ENCODE measurements around the gene GAST. TPM values are rescaled to one million over a fixed set of nuclear protein-coding genes. Genes with fewer than 3 reads are reported as not detected.
A peak's percentile ranks its signal among the peaks of the same experiment; 100 is the strongest.

GAST gene
- total and polyA plus RNA-seq, 2 of the 13 experiments (the other 11 are each of a cell fraction or from before 2014, with no cell fraction given), result 0.32 to 0.42 TPM

- Histone ChIP-seq H3K79me2 (ENCODE audit: insufficient read depth, low read length) (no peaks in the 10 kb centered on the region), H3K4me1 (ENCODE audit: insufficient read depth, low read length) (peaks cover 18% of the 10 kb centered on the region), H3K36me3 (replicated peaks in 1 of 2; ENCODE audit: control insufficient read depth in 1 of 2, insufficient read depth in 2 of 2, low read length in 2 of 2) (no peaks in the 10 kb centered on the region), H2AFZ (ENCODE audit: low read length) (no peak overlapping the region), H3K27me3 (ENCODE audit: control insufficient read depth in 1 of 2, insufficient read depth in 2 of 2, low read length in 2 of 2) (peaks cover 25 to 76% of the 10 kb centered on the region in 2 experiments), H3K4me3 (replicated peaks in 1 of 3; ENCODE audit: insufficient read depth in 1 of 3, low read depth in 2 of 3, low read length in 3 of 3) (peak overlapping the region; percentile 48 to 72 (median 58); a peak in 5 of 6 replicates), H4K20me1 (ENCODE audit: insufficient read depth, low read length) (no peaks in the 10 kb centered on the region), H3K4me2 (ENCODE audit: low read depth, low read length) (peak overlapping the region; percentile 76), H3K9ac (ENCODE audit: insufficient read depth, low read depth, low read length) (no peak overlapping the region), H3K27ac (ENCODE audit: extremely low read length, insufficient read depth, low read length) (no peak overlapping the region), H3K9me3 (ENCODE audit: low read length) (no peaks in the 10 kb centered on the region)
- ChIA-PET CTCF (ENCODE audit: low intra/inter-chr PET ratio, low total read pairs) (no interaction called here), POLR2A (interaction anchor here (0.6 to 1.3 kb wide), 7 partner anchors 10 to 232 kb away, joined by 3 to 6 read pairs (median 4); partner anchors contain the start of genes EIF1, JUP and P3H4)
- WGBS (ENCODE audit: low lambda C conversion rate), result 35% methylated on average over 33 of the region's 40 CpGs
- DNase-seq (ENCODE audit: low spot score) (no peak), FAIRE-seq (no peak), ATAC-seq (peak; percentile 8)
- TF ChIP-seq RARG (CRISPR knock-in tag; IDR thresholded peaks at IDR 0.05; ENCODE audit: low read depth) (no peak), KMT2B (CRISPR knock-in tag; IDR thresholded peaks at IDR 0.05) (no peak), ZNF546 (CRISPR knock-in tag; conservative IDR thresholded peaks at IDR 0.05) (no peak), ZBTB42 (CRISPR knock-in tag; IDR thresholded peaks at IDR 0.05) (no peak), CAMTA2 (CRISPR knock-in tag; IDR thresholded peaks at IDR 0.05; ENCODE audit: borderline replicate concordance) (no peak)
- TF ChIP-seq, protein P1, sequence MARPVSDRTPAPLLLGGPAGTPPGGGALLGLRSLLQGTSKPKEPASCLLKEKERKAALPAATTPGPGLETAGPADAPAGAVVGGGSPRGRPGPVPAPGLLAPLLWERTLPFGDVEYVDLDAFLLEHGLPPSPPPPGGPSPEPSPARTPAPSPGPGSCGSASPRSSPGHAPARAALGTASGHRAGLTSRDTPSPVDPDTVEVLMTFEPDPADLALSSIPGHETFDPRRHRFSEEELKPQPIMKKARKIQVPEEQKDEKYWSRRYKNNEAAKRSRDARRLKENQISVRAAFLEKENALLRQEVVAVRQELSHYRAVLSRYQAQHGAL (CRISPR knock-in tag; IDR thresholded peaks at IDR 0.05; ENCODE audit: not compliant biosample characterization), result no peak
- TF ChIP-seq, protein P2, sequence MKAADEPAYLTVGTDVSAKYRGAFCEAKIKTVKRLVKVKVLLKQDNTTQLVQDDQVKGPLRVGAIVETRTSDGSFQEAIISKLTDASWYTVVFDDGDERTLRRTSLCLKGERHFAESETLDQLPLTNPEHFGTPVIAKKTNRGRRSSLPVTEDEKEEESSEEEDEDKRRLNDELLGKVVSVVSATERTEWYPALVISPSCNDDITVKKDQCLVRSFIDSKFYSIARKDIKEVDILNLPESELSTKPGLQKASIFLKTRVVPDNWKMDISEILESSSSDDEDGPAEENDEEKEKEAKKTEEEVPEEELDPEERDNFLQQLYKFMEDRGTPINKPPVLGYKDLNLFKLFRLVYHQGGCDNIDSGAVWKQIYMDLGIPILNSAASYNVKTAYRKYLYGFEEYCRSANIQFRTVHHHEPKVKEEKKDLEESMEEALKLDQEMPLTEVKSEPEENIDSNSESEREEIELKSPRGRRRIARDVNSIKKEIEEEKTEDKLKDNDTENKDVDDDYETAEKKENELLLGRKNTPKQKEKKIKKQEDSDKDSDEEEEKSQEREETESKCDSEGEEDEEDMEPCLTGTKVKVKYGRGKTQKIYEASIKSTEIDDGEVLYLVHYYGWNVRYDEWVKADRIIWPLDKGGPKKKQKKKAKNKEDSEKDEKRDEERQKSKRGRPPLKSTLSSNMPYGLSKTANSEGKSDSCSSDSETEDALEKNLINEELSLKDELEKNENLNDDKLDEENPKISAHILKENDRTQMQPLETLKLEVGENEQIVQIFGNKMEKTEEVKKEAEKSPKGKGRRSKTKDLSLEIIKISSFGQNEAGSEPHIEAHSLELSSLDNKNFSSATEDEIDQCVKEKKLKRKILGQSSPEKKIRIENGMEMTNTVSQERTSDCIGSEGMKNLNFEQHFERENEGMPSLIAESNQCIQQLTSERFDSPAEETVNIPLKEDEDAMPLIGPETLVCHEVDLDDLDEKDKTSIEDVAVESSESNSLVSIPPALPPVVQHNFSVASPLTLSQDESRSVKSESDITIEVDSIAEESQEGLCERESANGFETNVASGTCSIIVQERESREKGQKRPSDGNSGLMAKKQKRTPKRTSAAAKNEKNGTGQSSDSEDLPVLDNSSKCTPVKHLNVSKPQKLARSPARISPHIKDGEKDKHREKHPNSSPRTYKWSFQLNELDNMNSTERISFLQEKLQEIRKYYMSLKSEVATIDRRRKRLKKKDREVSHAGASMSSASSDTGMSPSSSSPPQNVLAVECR (CRISPR knock-in tag; IDR thresholded peaks at IDR 0.05; ENCODE audit: borderline replicate concordance), result no peak
- TF ChIP-seq, protein P3, sequence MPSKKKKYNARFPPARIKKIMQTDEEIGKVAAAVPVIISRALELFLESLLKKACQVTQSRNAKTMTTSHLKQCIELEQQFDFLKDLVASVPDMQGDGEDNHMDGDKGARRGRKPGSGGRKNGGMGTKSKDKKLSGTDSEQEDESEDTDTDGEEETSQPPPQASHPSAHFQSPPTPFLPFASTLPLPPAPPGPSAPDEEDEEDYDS (CRISPR knock-in tag; IDR thresholded peaks at IDR 0.05), result no peak
- intact Hi-C loops (cut with micrococcal nuclease; ENCODE audit: unreplicated experiment) (no loop called here), in situ Hi-C loops (cut with HindIII; ENCODE audit: extremely low pct_ligation_motif_present, low pct_unique_long_range_greater_than_20kb) (no loop called here)
- BruUV-seq (replicated peaks), result no TSS peak
These were observed 21.4 kb downstream of the GAST start for GRCh38 chr17:41733348-41734138.

Data from HepG2 (cell line).